Motor neuron (in vitro differentiated cells): ENCODE measurements around the gene OXSR1. TPM values are rescaled to one million over a fixed set of nuclear protein-coding genes. Genes with fewer than 3 reads are reported as not detected.
"Not testable (repeated sequence)": the region's sequence is repeated elsewhere in the genome, so short reads cannot be mapped to it uniquely, and the experiment has no call there.

ENCODE experiments used
- ATAC-seq, 8 experiments: fragments of 200-7000 bp; cut with Tn5 transposase; replicated peaks in 6 of 8; 2 replicates each; pipeline ENCODE4 v1.8.0; 2021; ENCODE audit warnings: mild to moderate bottlenecking in 8 of 8, moderate library complexity in 8 of 8
- H3K27ac ChIP-seq, 2 donors: fragments of 250-450 bp; sonication (Bioruptor Pico); 2 replicates each; pipeline ENCODE4 v1.9.0; 2021; ENCODE audit warnings: antibody characterized with exemption in 2 of 2, mild to moderate bottlenecking in 2 of 2, moderate library complexity in 1 of 2
- H3K4me1 ChIP-seq, 2 donors: fragments of 250-450 bp; sonication (Bioruptor Pico); replicated peaks in 1 of 2; 2 replicates each; pipeline ENCODE4 v1.6.1; 2021; ENCODE audit warnings: antibody characterized with exemption in 2 of 2, mild to moderate bottlenecking in 2 of 2, moderate library complexity in 1 of 2
- H3K4me3 ChIP-seq, 5 donors: fragments of 250-450 bp; sonication (Bioruptor Pico); 2 replicates each; pipeline ENCODE4 v1.9.0; 2021; ENCODE audit warnings: antibody characterized with exemption in 5 of 5, mild to moderate bottlenecking in 5 of 5, moderate library complexity in 4 of 5
- WGBS, 10 experiments: fragments of 450-650 bp; shearing (Covaris generic); methylation state at CpG; one replicate each; pipeline ENCODE4 v1.0.0; 2022; 5-methylcytosine and 5-hydroxymethylcytosine counted together
- in situ Hi-C, 9 experiments: fragments of 400-800 bp; cut with MboI; loops; one replicate each; pipeline ENCODE4 v1.15.0; 2021; ENCODE audit warnings: low sequenced_read_pairs in 9 of 9, low pct_unique_long_range_greater_than_20kb in 2 of 9; ENCODE audit not compliant: unreplicated experiment in 9 of 9
- total RNA-seq, 8 experiments: library from RNA; unstranded; fragments of 300-600 nt; gene quantifications; 2 replicates each; pipeline versions ENCODE4 v1.2.3 to v1.2.4, GENCODE V29; 2022

Gene OXSR1
- total RNA-seq, 8 experiments from 2014 or later: 23.8 to 51.8 (median 30.9) TPM

DNA sequence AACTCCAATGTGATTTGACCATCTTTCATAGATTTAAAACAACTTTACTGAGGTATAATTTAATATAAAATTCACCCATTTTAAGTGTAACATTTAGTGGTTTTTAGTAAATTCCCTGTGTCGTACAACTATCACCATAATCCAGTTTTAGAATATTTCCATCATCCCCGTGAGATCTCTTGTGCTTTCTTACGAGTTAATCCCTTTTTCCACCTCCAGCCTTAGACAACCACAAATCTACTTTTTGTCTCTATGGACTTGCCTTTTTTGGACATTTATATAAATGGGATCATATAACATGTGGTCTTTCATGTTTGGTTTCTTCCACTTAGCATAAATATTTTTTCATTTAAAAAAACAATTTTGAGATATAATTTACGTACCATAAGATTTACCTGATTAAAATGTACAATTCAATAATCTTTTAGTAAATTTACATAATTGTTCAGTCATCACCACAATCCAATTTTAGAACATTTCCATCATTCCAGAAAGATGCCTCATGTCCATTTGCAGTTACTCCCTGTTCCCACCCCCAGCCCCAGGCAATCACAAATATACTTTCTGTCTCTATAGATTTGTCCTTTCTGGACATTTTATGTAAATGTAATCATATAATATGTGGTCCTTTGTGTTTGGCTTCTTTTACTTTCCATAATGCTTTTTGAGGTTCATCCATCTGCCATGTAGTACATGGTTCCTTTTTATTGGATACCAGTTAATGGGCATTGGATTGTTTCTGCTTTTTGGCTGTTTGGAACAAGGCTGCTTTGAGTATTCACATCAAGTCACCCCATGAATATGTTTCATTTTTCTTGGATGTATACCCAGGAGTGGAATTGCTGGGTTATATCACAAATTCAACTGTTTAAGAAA is 3.1 kb downstream of the OXSR1 start:
- ATAC-seq: peak in 3 of 8 experiments; percentile 3 to 6 (median 5)
- Histone ChIP-seq H3K4me3 (no peak overlapping the region), H3K27ac (no peak overlapping the region), H3K4me1 (peaks cover 12 to 19% of the 10 kb centered on the region in 2 donors)
- WGBS, 10 experiments: 0 to 100% (median 85%) methylated on average over 2 to 4 of the region's 4 CpGs; no CpG with 5 or more reads in 1 of the 10 experiments
- in situ Hi-C loops: no loop called here

DNA sequence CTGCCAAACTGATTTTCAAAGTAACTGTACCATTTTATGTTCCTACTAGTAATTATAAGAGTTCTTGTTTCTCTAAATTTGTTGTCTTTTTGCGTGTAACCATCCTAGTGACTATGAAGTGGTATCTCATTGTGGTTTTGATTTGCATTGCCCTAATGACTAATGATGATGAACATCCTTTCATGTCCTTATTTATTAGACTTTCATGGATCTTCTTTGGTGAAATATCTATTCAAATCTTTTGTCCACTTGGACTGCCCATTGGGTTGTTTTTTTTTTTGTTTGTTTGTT is 3.6 kb downstream of the OXSR1 start:
- Histone ChIP-seq H3K4me3 (no peak overlapping the region), H3K4me1 (peaks cover 12 to 19% of the 10 kb centered on the region in 2 donors), H3K27ac (no peak overlapping the region)
- in situ Hi-C loops: no loop called here
- no peak for ATAC-seq
- WGBS, 10 experiments: 0 to 100% (median 67%) methylated on average over 1 of the region's 1 CpG; no CpG with 5 or more reads in 1 of the 10 experiments

DNA sequence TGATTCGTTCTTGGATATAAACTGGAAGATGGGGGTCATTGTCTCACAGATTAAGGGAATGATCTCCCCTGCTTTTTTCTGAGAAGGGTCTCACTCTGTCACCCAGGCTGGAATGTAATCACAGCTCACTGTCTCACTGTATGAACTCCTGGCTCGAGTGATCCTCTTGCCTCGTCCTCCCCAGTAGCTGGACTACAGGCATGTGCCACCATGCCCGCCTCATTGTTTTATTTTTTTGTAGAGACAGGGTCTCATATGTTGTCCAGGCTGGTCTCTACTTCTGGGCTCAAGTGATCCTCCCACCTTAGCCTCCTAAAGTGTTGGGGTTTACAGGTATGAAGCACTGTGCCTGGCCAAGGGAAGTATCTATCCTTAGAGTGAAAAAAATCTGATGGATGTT is 5.4 kb downstream of the OXSR1 start:
- 82 to 100% (median 95%) methylated on average over 1 to 4 of the region's 4 CpGs; no CpG with 5 or more reads in 2 of the 10 experiments for WGBS, 10 experiments
- ATAC-seq: no peak
- Histone ChIP-seq H3K27ac (no peak overlapping the region), H3K4me3 (no peak overlapping the region), H3K4me1 (peaks cover 12 to 16% of the 10 kb centered on the region in 2 donors)
- in situ Hi-C loops: no loop called here

DNA sequence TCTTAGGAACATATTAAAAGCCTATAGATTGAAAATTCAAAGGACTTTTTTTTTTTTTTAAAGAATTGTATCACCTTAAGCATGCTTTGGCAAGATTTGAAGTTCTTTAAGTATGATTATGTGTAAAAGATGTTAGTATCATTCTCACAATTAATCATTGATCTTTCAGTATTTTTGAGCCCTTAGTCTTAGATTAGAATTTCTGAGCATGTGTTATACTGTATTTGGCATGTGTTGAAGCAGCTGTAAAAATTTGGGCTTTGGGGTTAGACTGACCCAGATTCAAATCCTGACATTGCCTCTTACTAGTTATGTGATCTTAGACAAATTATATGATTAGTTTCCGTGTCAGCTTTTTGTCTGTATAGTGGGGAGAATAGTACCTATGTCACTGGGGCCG is 6.3 kb downstream of the OXSR1 start:
- ATAC-seq: no peak

DNA sequence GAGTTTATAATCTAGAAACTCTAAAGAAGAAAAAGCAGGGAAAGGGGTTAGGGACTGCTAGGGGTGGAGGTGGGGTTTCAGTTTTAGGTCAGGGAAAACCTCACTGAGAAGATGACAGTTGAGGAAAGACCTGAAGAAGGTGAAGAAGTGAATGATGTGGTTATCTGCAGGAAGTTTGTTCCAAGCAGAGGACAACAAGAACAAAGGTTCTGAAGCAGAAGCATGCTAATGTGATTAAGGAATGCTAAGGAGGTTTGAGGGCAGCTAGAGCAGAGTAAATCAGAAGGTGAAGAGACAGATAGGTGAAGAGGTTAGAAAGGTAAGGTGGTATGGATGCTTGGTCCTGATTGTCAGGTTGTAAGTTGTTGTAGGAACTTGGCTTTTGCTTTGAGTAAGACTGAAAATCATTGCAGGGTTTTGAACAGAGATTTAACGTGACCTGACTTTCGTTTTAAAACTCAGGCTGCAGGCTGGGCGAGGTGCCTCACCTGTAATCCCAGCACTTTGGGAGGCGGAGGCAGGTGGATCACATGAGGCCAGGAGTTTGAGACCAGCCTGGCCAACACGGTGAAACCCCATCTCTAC is 8.6 kb downstream of the OXSR1 start:
- 69 to 95% (median 87%) methylated on average over 2 to 5 of the region's 5 CpGs; no CpG with 5 or more reads in 5 of the 10 experiments for WGBS, 10 experiments
- ATAC-seq: no peak

More for the DNA sequence above, 6.3 kb downstream of the OXSR1 start:
- Histone ChIP-seq H3K4me3 (no peak overlapping the region), H3K27ac (no peak overlapping the region), H3K4me1 (peaks cover 8 to 11% of the 10 kb centered on the region in 2 donors)
- WGBS, 10 experiments: 87 to 100% (median 100%) methylated on average over 1 to 2 of the region's 2 CpGs; no CpG with 5 or more reads in 1 of the 10 experiments
- in situ Hi-C loops: no loop called here

DNA sequence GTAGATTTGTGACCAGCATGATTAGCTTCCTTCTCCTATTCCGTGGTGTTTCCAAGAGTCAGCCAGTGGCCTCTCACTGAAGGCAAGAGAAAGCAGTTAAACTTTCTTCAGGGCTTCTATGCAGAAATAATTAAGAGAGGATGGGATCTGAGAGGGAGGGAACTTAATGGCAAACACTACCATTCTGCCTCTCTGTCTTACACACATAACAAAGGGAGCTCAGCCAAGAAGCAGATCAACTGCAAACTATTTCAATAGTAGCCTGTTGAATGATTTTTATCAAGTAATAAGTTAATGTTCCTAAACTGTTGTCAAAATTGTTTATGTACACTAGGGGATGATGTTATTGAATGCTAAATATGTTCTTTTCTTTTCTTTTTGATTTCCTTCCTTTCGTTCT is 11.8 kb downstream of the OXSR1 start:
- no peak overlapping the region for H3K4me3 ChIP-seq
- no peak overlapping the region for H3K27ac ChIP-seq
- WGBS, 10 experiments: 0 to 80% (median 60%) methylated on average over 1 to 2 of the region's 2 CpGs; no CpG with 5 or more reads in 2 of the 10 experiments
- no peaks in the 10 kb centered on the region for H3K4me1 ChIP-seq
- ATAC-seq: peak in 1 of 8 experiments; percentile 30
- in situ Hi-C loops: no loop called here

More for the DNA sequence above, 8.6 kb downstream of the OXSR1 start:
- H3K27ac ChIP-seq: no peak overlapping the region
- no peaks in the 10 kb centered on the region for H3K4me1 ChIP-seq
- in situ Hi-C loops: no loop called here
- no peak overlapping the region for H3K4me3 ChIP-seq

DNA sequence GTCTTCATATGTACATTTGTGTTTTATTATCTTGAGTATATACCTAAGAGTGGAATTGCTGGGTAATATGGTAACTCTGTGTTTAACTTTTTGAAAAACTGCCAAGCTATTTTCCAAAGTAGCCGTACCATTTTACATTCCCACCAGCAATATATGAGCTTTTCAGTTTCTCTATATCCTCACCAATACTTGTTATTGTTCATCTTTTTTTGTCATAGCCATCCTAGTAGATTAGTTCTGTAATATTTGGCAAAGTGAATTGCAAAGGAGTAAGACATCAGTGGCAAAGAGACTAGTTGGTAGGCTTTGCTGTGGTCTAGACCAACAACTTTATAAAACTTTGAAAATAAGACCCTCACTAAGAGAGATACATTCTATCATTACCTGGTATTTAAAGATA is 21.4 kb downstream of the OXSR1 start:
- in situ Hi-C loops: no loop called here

DNA sequence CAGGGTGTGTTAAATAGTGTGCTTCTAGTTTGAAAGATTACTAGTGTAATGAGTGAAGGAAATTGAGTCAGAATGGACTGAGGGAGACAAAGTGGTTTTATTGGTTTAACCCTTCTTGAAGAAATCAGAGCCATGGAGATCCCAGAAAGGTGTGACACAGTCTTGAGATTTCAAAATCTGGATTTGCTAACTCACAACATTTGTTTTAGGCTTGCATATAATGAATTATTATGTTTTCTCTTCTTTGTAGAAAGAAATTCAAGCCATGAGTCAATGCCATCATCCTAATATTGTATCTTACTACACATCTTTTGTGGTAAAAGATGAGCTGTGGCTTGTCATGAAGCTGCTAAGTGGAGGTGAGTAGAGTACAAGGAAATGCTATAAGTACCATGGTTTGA is 25.1 kb downstream of the OXSR1 start:
- peak in 1 of 8 experiments; percentile 37 for ATAC-seq
- in situ Hi-C loops: no loop called here
- H3K4me3 ChIP-seq: no peak overlapping the region
- no peak overlapping the region for H3K27ac ChIP-seq
- no peaks in the 10 kb centered on the region for H3K4me1 ChIP-seq

More for the DNA sequence above, 21.4 kb downstream of the OXSR1 start:
- Histone ChIP-seq H3K4me1 (no peaks in the 10 kb centered on the region), H3K4me3 (no peak overlapping the region), H3K27ac (no peak overlapping the region)
- ATAC-seq: no peak
- 100% methylated on average over 1 of the region's 1 CpG; no CpG with 5 or more reads in 2 of the 10 experiments for WGBS, 10 experiments

DNA sequence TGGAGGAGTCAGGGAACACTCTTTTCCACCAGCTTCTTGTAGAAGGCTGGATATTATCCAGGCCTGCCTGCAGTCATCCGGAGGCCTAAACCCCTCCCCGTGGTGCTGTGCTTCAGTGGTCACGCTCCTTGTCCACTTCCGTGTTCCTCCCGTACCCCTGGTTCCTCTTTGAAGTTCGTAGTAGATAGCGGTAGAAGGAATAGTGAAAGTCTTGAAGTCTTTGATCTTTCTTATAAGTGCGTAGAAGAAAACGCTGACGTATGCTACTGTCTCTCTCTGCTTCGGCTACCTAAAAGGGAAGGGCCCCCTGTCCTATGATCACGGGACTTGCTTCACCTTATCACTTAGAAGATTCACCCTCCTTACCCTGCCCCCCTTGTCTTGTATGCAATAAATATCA is 37.6 kb downstream of the OXSR1 start:
- in situ Hi-C loops, H3K4me3 ChIP-seq, H3K4me1 ChIP-seq, ATAC-seq, H3K27ac ChIP-seq: not testable (repeated sequence)
- 89 to 100% (median 99%) methylated on average over 3 to 8 of the region's 12 CpGs; no CpG with 5 or more reads in 2 of the 10 experiments for WGBS, 10 experiments

DNA sequence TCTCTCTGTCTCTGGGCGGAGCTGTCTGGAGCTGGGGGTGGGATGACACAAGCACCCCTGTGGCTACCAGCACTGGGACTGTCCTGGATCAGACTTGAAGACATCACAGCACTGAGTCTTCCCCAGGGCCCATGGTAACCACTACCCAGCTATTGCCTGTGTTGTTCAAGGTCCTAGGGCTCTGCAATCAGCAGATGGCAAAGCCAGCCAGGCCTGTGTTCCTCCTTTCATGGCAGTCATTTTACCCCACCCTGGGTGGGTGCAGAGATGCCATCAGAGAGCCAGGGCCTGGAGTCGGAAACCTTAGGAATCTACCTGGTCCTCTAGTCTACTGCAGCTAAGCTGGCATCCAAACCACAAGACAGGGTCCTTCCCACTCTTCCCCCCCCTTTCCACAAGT is 38.4 kb downstream of the OXSR1 start:
- Histone ChIP-seq H3K4me3 (no peak overlapping the region), H3K27ac (no peak overlapping the region), H3K4me1 (no peaks in the 10 kb centered on the region)
- ATAC-seq: no peak
- WGBS, 10 experiments: 80 to 100% (median 100%) methylated on average over 1 of the region's 2 CpGs; no CpG with 5 or more reads in 5 of the 10 experiments
- in situ Hi-C loops: no loop called here

DNA sequence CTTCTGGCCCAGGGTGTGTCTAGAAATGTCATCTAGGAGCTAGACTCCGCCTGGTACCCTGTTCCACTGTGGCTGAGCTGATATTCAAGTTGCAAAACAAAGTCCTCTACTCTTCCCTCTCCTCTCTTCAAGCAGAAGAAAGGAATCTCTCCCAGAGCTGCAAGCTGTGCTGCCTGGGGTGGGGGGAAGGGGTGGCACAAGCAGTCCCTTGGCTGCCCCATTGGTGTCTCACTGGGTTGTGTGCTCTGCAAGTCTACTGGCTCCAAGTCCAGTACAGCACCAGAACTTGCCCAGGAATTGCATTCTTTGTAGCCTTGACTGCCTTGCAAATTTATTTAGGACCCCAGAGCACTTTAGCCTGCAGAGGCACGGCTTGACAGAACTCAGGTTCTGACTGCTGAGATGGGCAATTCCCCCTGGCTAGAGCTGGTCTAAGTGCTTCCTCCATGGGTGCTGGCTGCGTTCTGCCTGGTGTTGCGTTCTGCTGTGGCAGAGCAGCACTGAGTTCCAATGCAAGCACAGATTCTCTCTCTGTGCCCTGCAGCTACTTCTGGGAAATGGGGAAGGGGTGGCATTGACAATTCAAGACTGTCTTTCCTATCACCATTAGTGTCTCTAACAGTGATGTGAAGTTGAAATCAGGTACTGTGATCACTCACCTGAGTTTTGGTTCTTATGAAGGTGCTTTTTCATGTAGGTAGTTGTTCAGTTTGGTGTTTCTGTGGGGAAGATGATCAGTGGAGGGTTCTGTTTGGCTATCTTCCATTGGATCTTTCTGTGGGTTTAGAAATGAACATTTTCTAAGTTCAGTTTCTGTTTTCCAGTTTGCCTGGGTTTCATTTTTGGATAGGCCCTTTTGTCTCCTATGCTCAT is 39.5 kb downstream of the OXSR1 start:
- no peak overlapping the region for H3K27ac ChIP-seq
- 67 to 100% (median 88%) methylated on average over 1 of the region's 4 CpGs; no CpG with 5 or more reads in 5 of the 10 experiments for WGBS, 10 experiments
- in situ Hi-C loops: no loop called here
- ATAC-seq: peak in 2 of 8 experiments; percentile 43 to 85
- H3K4me1 ChIP-seq: no peaks in the 10 kb centered on the region
- no peak overlapping the region for H3K4me3 ChIP-seq

DNA sequence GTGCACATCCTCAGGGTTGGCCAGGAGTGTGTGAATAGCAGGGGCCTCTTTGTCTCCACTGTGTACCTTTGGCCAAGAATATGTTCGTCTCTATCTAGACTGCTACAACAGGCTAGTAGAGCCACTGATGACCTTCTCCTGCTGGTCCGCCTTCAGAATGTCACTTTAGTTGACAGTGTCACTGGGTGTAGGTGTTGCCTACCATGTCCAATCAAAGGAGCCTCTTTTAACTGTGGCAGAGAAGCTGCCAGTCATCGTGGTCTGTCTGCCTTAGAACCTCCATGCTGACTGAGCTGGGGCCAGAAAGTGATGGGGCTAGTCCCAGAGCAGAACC is 40.1 kb downstream of the OXSR1 start:
- no peak for ATAC-seq
- WGBS, 10 experiments: 83 to 84% (median 83%) methylated on average over 1 to 3 of the region's 3 CpGs; no CpG with 5 or more reads in 6 of the 10 experiments
- in situ Hi-C loops: no loop called here

More for the DNA sequence above, 40.1 kb downstream of the OXSR1 start:
- Histone ChIP-seq H3K27ac (no peak overlapping the region), H3K4me3 (no peak overlapping the region), H3K4me1 (no peaks in the 10 kb centered on the region)
